Sigmoid colon (tissue), 7 donors: ENCODE data around the gene GRID1. TPM values are rescaled to one million over a fixed set of nuclear protein-coding genes. Genes with fewer than 3 reads are reported as not detected.

Experiments used
- DNase-seq: peaks from one replicate; pipeline ENCODE4 v3.0.0-alpha.2; 2019
- H3K27ac ChIP-seq, 4 donors: fragments of 200-600 bp; sonication (generic); one replicate each; pipeline ENCODE4 v1.5.1; 2016 to 2019; ENCODE audit warnings: mild to moderate bottlenecking in 1 of 4
- H3K27me3 ChIP-seq, 3 donors: fragments of 200-600 bp; sonication (generic); one replicate each; pipeline ENCODE4 v1.5.1; 2019; ENCODE audit warnings: mild to moderate bottlenecking in 1 of 3
- H3K36me3 ChIP-seq, 4 donors: fragments of 200-600 bp; sonication (generic); one replicate each; pipeline ENCODE4 v1.5.1; 2016 to 2019
- H3K4me1 ChIP-seq, 4 donors: fragments of 200-600 bp; sonication (generic); one replicate each; pipeline ENCODE4 v1.5.1; 2017 to 2019
- H3K4me3 ChIP-seq, 4 donors: fragments of 200-600 bp; sonication (generic); one replicate each; pipeline ENCODE4 v1.5.1; 2017 to 2019; ENCODE audit warnings: mild to moderate bottlenecking in 2 of 4, moderate library complexity in 1 of 4
- H3K9me3 ChIP-seq, 4 donors: fragments of 200-600 bp in 3 of 4; sonication (generic) in 3 of 4; one replicate each; pipeline versions ENCODE4 v1.5.1 to v1.6.1; 2013 to 2019
- CTCF ChIP-seq, 4 experiments: fragments of 450-650 bp in 3 of 4; fragments of 200-600 bp in 1 of 4; IDR thresholded peaks; one replicate each; pipeline ENCODE4 v1.5.1; 2016 to 2019; ENCODE audit warnings: antibody characterized with exemption in 4 of 4, mild to moderate bottlenecking in 3 of 4, moderate library complexity in 2 of 4
- EP300 ChIP-seq, 4 donors: sonication (generic); formaldehyde crosslinking; IDR thresholded peaks; one replicate each; pipeline ENCODE4 v1.6.1; 2017; ENCODE audit warnings: antibody characterized with exemption in 4 of 4
- POLR2A ChIP-seq, 2 donors: fragments of 450-650 bp; IDR thresholded peaks; one replicate each; pipeline ENCODE4 v1.6.1; 2016; ENCODE audit warnings: antibody characterized with exemption in 2 of 2, mild to moderate bottlenecking in 2 of 2, moderate library complexity in 2 of 2
- POLR2AphosphoS5 ChIP-seq, 4 donors: sonication (generic); formaldehyde crosslinking; IDR thresholded peaks; one replicate each; pipeline ENCODE4 v1.6.1; 2017; ENCODE audit warnings: antibody characterized with exemption in 4 of 4
- WGBS, 2 donors: extraction: QIAGEN DNeasy Blood & Tissue Kit; methylation state at CpG; one replicate each; pipeline ENCODE4 v1.1.7; 2013; 5-methylcytosine and 5-hydroxymethylcytosine counted together
- intact Hi-C: fragments of 100-400 bp; cut with DNase I; formaldehyde crosslinking; loops from one replicate; pipeline ENCODE4 v1.15.1; 2023
- polyA plus RNA-seq, 3 donors: library from polyadenylated mRNA; stranded (reverse); fragments of 200-250 nt; gene quantifications; one replicate each; pipeline ENCODE4 v1.2.3, GENCODE V29; 2013
- total RNA-seq, 4 donors: library from RNA; depleted of rRNA; stranded (reverse); fragments of >200 nt; gene quantifications; one replicate each; pipeline ENCODE4 v1.1.0, GENCODE V29; 2016
- donor health status: healthy with polysubstance abuse.
- donor health status: Bipolar disorder and iron deficiency.
- donor health status: healthy.

The GRID1 gene
- total and polyA plus RNA-seq, 7 donors, result 0.66 to 4.7 (median 1.1) TPM; not detected in 2

- no peak for TF ChIP-seq CTCF (IDR thresholded peaks at IDR 0.05)
- Histone ChIP-seq H3K9me3 (no peaks in the 10 kb centered on the region), H3K27me3 (no peaks in the 10 kb centered on the region), H3K4me1 (peaks cover 0 to 26% (median 20%) of the 10 kb centered on the region in 4 donors), H3K4me3 (no peak overlapping the region), H3K36me3 (no peaks in the 10 kb centered on the region), H3K27ac (no peak overlapping the region)
- DNase-seq, result no peak
- intact Hi-C loops, result no loop called here
- WGBS, 2 donors, result 33 to 58% methylated on average over 1 of the region's 1 CpG
Observed at GRCh38 chr10:85642082-85642420, 724.5 kb downstream of the GRID1 start.

- Histone ChIP-seq H3K9me3 (no peaks in the 10 kb centered on the region), H3K4me3 (no peak overlapping the region), H3K27ac (no peak overlapping the region), H3K4me1 (peaks cover 0 to 26% (median 20%) of the 10 kb centered on the region in 4 donors), H3K36me3 (no peaks in the 10 kb centered on the region), H3K27me3 (no peaks in the 10 kb centered on the region)
- DNase-seq, result no peak
- intact Hi-C loops, result no loop called here
- no peak for TF ChIP-seq EP300 (IDR thresholded peaks at IDR 0.05)
- TF ChIP-seq CTCF (IDR thresholded peaks at IDR 0.05), result no peak
- TF ChIP-seq POLR2AphosphoS5 (IDR thresholded peaks at IDR 0.05), result no peak
- TF ChIP-seq POLR2A (IDR thresholded peaks at IDR 0.05), result no peak
- 65 to 74% methylated on average over 6 of the region's 6 CpGs for WGBS, 2 donors
Observed at GRCh38 chr10:85641479-85642009, 725.1 kb downstream of the GRID1 start.

- intact Hi-C loops, result no loop called here
- H3K4me1 ChIP-seq, result peaks cover 0 to 20% (median 16%) of the 10 kb centered on the region in 4 donors
- TF ChIP-seq EP300 (IDR thresholded peaks at IDR 0.05) (no peak), POLR2AphosphoS5 (IDR thresholded peaks at IDR 0.05) (no peak), POLR2A (IDR thresholded peaks at IDR 0.05) (no peak), CTCF (IDR thresholded peaks at IDR 0.05) (no peak)
- no peak overlapping the region for H3K4me3 ChIP-seq
- no peaks in the 10 kb centered on the region for H3K27me3 ChIP-seq
- DNase-seq, result no peak
- H3K36me3 ChIP-seq, result no peaks in the 10 kb centered on the region
- H3K9me3 ChIP-seq, result no peaks in the 10 kb centered on the region
- H3K27ac ChIP-seq, result no peak overlapping the region
Observed at GRCh38 chr10:85638797-85639196, 727.8 kb downstream of the GRID1 start.

GRCh38 chr10:85635650-85636049, 730.9 kb downstream of the GRID1 start:
- 84 to 92% methylated on average over 5 of the region's 5 CpGs for WGBS, 2 donors

More at GRCh38 chr10:85635650-85636049, 730.9 kb downstream of the GRID1 start:
- no peak for DNase-seq
- no peak overlapping the region for H3K27ac ChIP-seq
- intact Hi-C loops, result no loop called here
- H3K4me3 ChIP-seq, result no peak overlapping the region
- H3K4me1 ChIP-seq, result no peaks in the 10 kb centered on the region
- H3K36me3 ChIP-seq, result no peaks in the 10 kb centered on the region
- H3K27me3 ChIP-seq, result no peaks in the 10 kb centered on the region
- TF ChIP-seq EP300 (IDR thresholded peaks at IDR 0.05), result no peak
- no peak for TF ChIP-seq CTCF (IDR thresholded peaks at IDR 0.05)
- H3K9me3 ChIP-seq, result no peaks in the 10 kb centered on the region
